HCT116 (cell line): ENCODE data around the gene APOC1. TPM values are rescaled to one million over a fixed set of nuclear protein-coding genes. Genes with fewer than 3 reads are reported as not detected.

Experiments
- ATAC-seq: fragments of 200-7000 bp; cut with Tn5 transposase; 2 replicates; pipeline ENCODE4 v1.9.1; 2020; ENCODE audit warnings: mild to moderate bottlenecking, moderate library complexity
- BruUV-seq: library from RNA; stranded (reverse); fragments of 400-500 nt; replicated peaks from 2 replicates; lab custom pipeline; 2021; lab: Mats Ljungman, UMichigan
- CTCF ChIA-PET: fragments of 300-600 bp; sonication (Branson Sonifier 250); formaldehyde crosslinking; loops from one replicate; lab custom pipeline; 2021; ENCODE audit warnings: antibody characterized with exemption; lab: Charles Lee
- POLR2A ChIA-PET: fragments of 300-600, 350-600 bp; sonication (Branson Sonifier 250); formaldehyde crosslinking; loops from one replicate; lab custom pipeline; 2021; ENCODE audit warnings: antibody characterized with exemption; lab: Charles Lee
- RAD21 ChIA-PET, 2 experiments: fragments of 300-600 bp; sonication (Branson Sonifier 250); formaldehyde crosslinking; loops; one replicate each; lab custom pipeline; 2023; ENCODE audit warnings: low total read pairs in 2 of 2; ENCODE audit not compliant: uncharacterized antibody in 2 of 2, unreplicated experiment in 2 of 2, low non-redundant PET in 1 of 2; lab: Charles Lee
- DNase-seq: peaks from one replicate; pipeline ENCODE4 v3.0.0-alpha.2; 2010; ENCODE audit warnings: low read depth, low spot score
- H2AFZ ChIP-seq: fragments of 200-600 bp; shearing (Covaris generic), sonication (generic); 2 replicates; pipeline ENCODE4 v1.6.1; 2017; ENCODE audit warnings: low read depth, mixed run types, mixed read lengths, antibody characterized with exemption, low read length; ENCODE audit not compliant: poor library complexity, severe bottlenecking
- H3K27ac ChIP-seq: 2 replicates; pipeline ENCODE4 v1.5.1; 2012; ENCODE audit warnings: low read depth, low read length
- H3K27me3 ChIP-seq: fragments of 200-600 bp; sonication (generic); 2 replicates; pipeline ENCODE4 v1.6.1; 2016; ENCODE audit warnings: mixed run types, low read length, mixed read lengths; ENCODE audit not compliant: insufficient read depth
- H3K36me3 ChIP-seq, 2 experiments: fragments of 200-500 bp in 1 of 2; fragments of 200-600 bp in 1 of 2; sonication (Bioruptor generic) in 1 of 2; sonication (generic) in 1 of 2; 2 replicates each; pipeline versions ENCODE4 v1.5.1 to v1.6.1; 2014 to 2016; ENCODE audit warnings: low read length in 2 of 2, inconsistent platforms in 1 of 2, mixed read lengths in 1 of 2, mixed run types in 1 of 2; ENCODE audit not compliant: insufficient read depth in 2 of 2, control insufficient read depth in 1 of 2
- H3K4me1 ChIP-seq, 2 experiments: fragments of 200-600 bp in 1 of 2; sonication (generic) in 1 of 2; 2 replicates each; pipeline versions ENCODE4 v1.5.1 to v1.6.1; 2012 to 2017; ENCODE audit warnings: low read length in 2 of 2, inconsistent platforms in 1 of 2, mild to moderate bottlenecking in 1 of 2, mixed read lengths in 1 of 2, mixed run types in 1 of 2, moderate library complexity in 1 of 2; ENCODE audit not compliant: insufficient read depth in 2 of 2, control insufficient read depth in 1 of 2
- H3K4me2 ChIP-seq: fragments of 200-600 bp; sonication (generic); 2 replicates; pipeline ENCODE4 v1.6.1; 2017; ENCODE audit warnings: mixed run types, low read length, mixed read lengths
- H3K4me3 ChIP-seq, 2 experiments: fragments of 200-600 bp in 1 of 2; sonication (generic) in 1 of 2; replicated peaks in 1 of 2; 2 replicates each; pipeline ENCODE4 v1.5.1; 2011 to 2016; ENCODE audit warnings: low read length in 2 of 2, control low read depth in 1 of 2, low read depth in 1 of 2, mild to moderate bottlenecking in 1 of 2, mixed read lengths in 1 of 2, mixed run types in 1 of 2
- H3K79me2 ChIP-seq: fragments of 200-600 bp; sonication (generic); 2 replicates; pipeline ENCODE4 v1.6.1; 2017; ENCODE audit warnings: mild to moderate bottlenecking, mixed run types, low read length, moderate library complexity, mixed read lengths; ENCODE audit not compliant: insufficient read depth
- H3K9ac ChIP-seq: fragments of 200-600 bp; sonication (generic); 2 replicates; pipeline ENCODE4 v1.6.1; 2016; ENCODE audit warnings: low read length, mixed read lengths
- H3K9me2 ChIP-seq: fragments of 200-600 bp; sonication (generic), shearing (Covaris generic); 2 replicates; pipeline ENCODE4 v1.6.1; 2017; ENCODE audit warnings: mixed run types, mild to moderate bottlenecking, moderate library complexity; ENCODE audit not compliant: insufficient read depth
- H3K9me3 ChIP-seq, 2 experiments: fragments of 200-500 bp in 1 of 2; fragments of 200-600 bp in 1 of 2; sonication (Bioruptor generic) in 1 of 2; sonication (generic) in 1 of 2; 2 replicates each; pipeline ENCODE4 v1.6.1; 2014 to 2017; ENCODE audit warnings: low read length in 2 of 2, mixed read lengths in 2 of 2, inconsistent platforms in 1 of 2, low read depth in 1 of 2, mild to moderate bottlenecking in 1 of 2, mixed run types in 1 of 2, moderate library complexity in 1 of 2; ENCODE audit not compliant: control insufficient read depth in 1 of 2, insufficient read depth in 1 of 2
- H4K20me1 ChIP-seq: fragments of 200-600 bp; sonication (generic), shearing (Covaris generic); 2 replicates; pipeline ENCODE4 v1.6.1; 2017; ENCODE audit warnings: mixed run types, mild to moderate bottlenecking, moderate library complexity; ENCODE audit not compliant: insufficient read depth
- CTCF ChIP-seq, 3 experiments: fragments of 200-600 bp in 1 of 3; sonication (generic) in 1 of 3; IDR thresholded peaks in 2 of 3; conservative IDR thresholded peaks in 1 of 3; 2 replicates each; pipeline ENCODE4 v1.5.1; 2012 to 2017; ENCODE audit warnings: low read depth in 2 of 3, low read length in 2 of 3, antibody characterized with exemption in 1 of 3, borderline replicate concordance in 1 of 3, control low read depth in 1 of 3, mild to moderate bottlenecking in 1 of 3, mixed read lengths in 1 of 3, mixed run types in 1 of 3, moderate library complexity in 1 of 3; ENCODE audit not compliant: insufficient read depth in 1 of 3
- EGR1 ChIP-seq: IDR thresholded peaks from 2 replicates; pipeline ENCODE4 v1.6.1; 2012; ENCODE audit warnings: low read depth
- EZH2 ChIP-seq: fragments of 200-600 bp; sonication (generic); IDR thresholded peaks from 2 replicates; pipeline ENCODE4 v1.6.1; 2017; ENCODE audit warnings: antibody characterized with exemption, mixed run types
- FOSL1 ChIP-seq: IDR thresholded peaks from 2 replicates; pipeline ENCODE4 v1.6.1; 2012; ENCODE audit warnings: low read depth
- RAD21 ChIP-seq: IDR thresholded peaks from 2 replicates; pipeline ENCODE4 v1.6.1; 2012; ENCODE audit warnings: low read depth, mild to moderate bottlenecking
- REST ChIP-seq: IDR thresholded peaks from 2 replicates; pipeline ENCODE4 v1.6.1; 2012; ENCODE audit warnings: low read depth
- SP1 ChIP-seq: IDR thresholded peaks from 2 replicates; pipeline ENCODE4 v1.6.1; 2012; ENCODE audit warnings: low read depth
- YY1 ChIP-seq: IDR thresholded peaks from 2 replicates; pipeline ENCODE4 v1.6.1; 2011; ENCODE audit warnings: low read length, low read depth, moderate library complexity, mild to moderate bottlenecking; ENCODE audit not compliant: insufficient replicate concordance; ENCODE audit errors: extremely low read depth
- ZNF274 ChIP-seq: fragments of 200-500 bp; sonication (Bioruptor generic); IDR thresholded peaks from 2 replicates; pipeline ENCODE4 v1.6.1; 2014; ENCODE audit warnings: mild to moderate bottlenecking, low read depth, low read length, inconsistent platforms
- intact Hi-C: fragments of 100-400 bp; cut with micrococcal nuclease; formaldehyde crosslinking; loops from 2 replicates; pipeline ENCODE4 v1.10.0; 2022
- total RNA-seq: library from RNA; stranded (reverse); gene quantifications from one replicate; pipeline ENCODE4 v1.2.1, GENCODE V29; 2021; ENCODE audit not compliant: unreplicated experiment
- TF ChIP-seq, protein P1 (sequence below): IDR thresholded peaks from 2 replicates; pipeline ENCODE4 v1.6.1; 2012
- TF ChIP-seq, protein P2 (sequence below): IDR thresholded peaks from 2 replicates; pipeline ENCODE4 v1.6.1; 2012

APOC1 gene
- total RNA-seq, 1 experiment from 2014 or later: 5.1 TPM

GRCh38 chr19:44900328-44901244 lies 13.8 kb upstream of the APOC1 start:
- DNase-seq (no peak), ATAC-seq (no peak)
- BruUV-seq: no TSS peak
- POLR2A ChIA-PET: no interaction called here
- Histone ChIP-seq H3K4me2 (no peak overlapping the region), H3K27me3 (no peaks in the 10 kb centered on the region), H3K36me3 (peaks cover 22 to 58% of the 10 kb centered on the region in 2 experiments; a peak in 3 of 4 replicates), H3K9me3 (no peaks in the 10 kb centered on the region), H2AFZ (no peak overlapping the region), H3K79me2 (peaks cover 39% of the 10 kb centered on the region), H3K4me1 (peaks cover 0 to 20% of the 10 kb centered on the region in 2 experiments; a peak in 2 of 4 replicates), H3K9ac (no peak overlapping the region), H3K4me3 (no peak overlapping the region), H3K9me2 (no peaks in the 10 kb centered on the region), H3K27ac (no peak overlapping the region), H4K20me1 (no peaks in the 10 kb centered on the region)
- RAD21 ChIA-PET: no interaction called here
- intact Hi-C loops: loop anchor here (5.0 kb wide), 1 partner anchor 157 kb away; no protein-coding TSS in a partner anchor
- TF ChIP-seq EGR1: no peak
- no peak for TF ChIP-seq YY1
- TF ChIP-seq EZH2: no peak
- no peak for TF ChIP-seq CTCF (IDR thresholded peaks at IDR 0.05 in 2 of 3, conservative IDR thresholded peaks at IDR 0.05 in 1 of 3; ENCODE audit: borderline replicate concordance in 1 of 3, insufficient read depth in 1 of 3, low read depth in 2 of 3, low read length in 2 of 3)
- TF ChIP-seq REST: no peak
- TF ChIP-seq FOSL1: no peak
- TF ChIP-seq, protein P1, sequence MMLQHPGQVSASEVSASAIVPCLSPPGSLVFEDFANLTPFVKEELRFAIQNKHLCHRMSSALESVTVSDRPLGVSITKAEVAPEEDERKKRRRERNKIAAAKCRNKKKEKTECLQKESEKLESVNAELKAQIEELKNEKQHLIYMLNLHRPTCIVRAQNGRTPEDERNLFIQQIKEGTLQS: no peak
- TF ChIP-seq, protein P2, sequence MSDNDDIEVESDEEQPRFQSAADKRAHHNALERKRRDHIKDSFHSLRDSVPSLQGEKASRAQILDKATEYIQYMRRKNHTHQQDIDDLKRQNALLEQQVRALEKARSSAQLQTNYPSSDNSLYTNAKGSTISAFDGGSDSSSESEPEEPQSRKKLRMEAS: no peak
- TF ChIP-seq RAD21: no peak
- TF ChIP-seq SP1: no peak
- no peak for TF ChIP-seq ZNF274
- CTCF ChIA-PET: no interaction called here
